Neuronal stem cell (in vitro differentiated cells): Measurements from ENCODE around the gene NPB.

Experiments used
- DNase-seq: peaks from one replicate; pipeline ENCODE4 v3.0.0-alpha.2; 2013; ENCODE audit warnings: low spot score
- H2AFZ ChIP-seq: one replicate; pipeline ENCODE4 v1.6.1; 2013; ENCODE audit warnings: mild to moderate bottlenecking, low read length, inconsistent platforms
- H2AK5ac ChIP-seq: 2 replicates; pipeline ENCODE4 v1.6.1; 2013; ENCODE audit warnings: low read depth, mild to moderate bottlenecking, inconsistent platforms, low read length, moderate library complexity, mixed read lengths
- H2BK120ac ChIP-seq: 2 replicates; pipeline ENCODE4 v1.6.1; 2013; ENCODE audit warnings: low read depth, mild to moderate bottlenecking, inconsistent platforms, low read length, moderate library complexity, mixed read lengths
- H2BK12ac ChIP-seq: one replicate; pipeline ENCODE4 v1.6.1; 2013; ENCODE audit warnings: low read length, inconsistent platforms
- H2BK15ac ChIP-seq: 2 replicates; pipeline ENCODE4 v1.6.1; 2013; ENCODE audit warnings: mild to moderate bottlenecking, low read length, inconsistent platforms, mixed read lengths
- H2BK5ac ChIP-seq: one replicate; pipeline ENCODE4 v1.6.1; 2013; ENCODE audit warnings: inconsistent platforms, mild to moderate bottlenecking, low read length, moderate library complexity
- H3K14ac ChIP-seq: one replicate; pipeline ENCODE4 v1.6.1; 2013; ENCODE audit warnings: low read length, inconsistent platforms
- H3K18ac ChIP-seq: 2 replicates; pipeline ENCODE4 v1.6.1; 2013; ENCODE audit warnings: low read length, inconsistent platforms
- H3K23ac ChIP-seq: 2 replicates; pipeline ENCODE4 v1.6.1; 2013; ENCODE audit warnings: low read depth, mild to moderate bottlenecking, mixed read lengths, low read length, inconsistent platforms; ENCODE audit not compliant: poor library complexity
- H3K27ac ChIP-seq: replicated peaks from 3 replicates; pipeline ENCODE4 v1.5.1; 2013; ENCODE audit warnings: low read length, inconsistent platforms
- H3K27me3 ChIP-seq, 3 experiments: 2 replicates each; pipeline ENCODE4 v1.6.1; 2013; ENCODE audit warnings: low read length in 3 of 3, mild to moderate bottlenecking in 2 of 3, inconsistent platforms in 1 of 3, low read depth in 1 of 3, mixed read lengths in 1 of 3, moderate library complexity in 1 of 3; ENCODE audit not compliant: control insufficient read depth in 3 of 3, insufficient read depth in 3 of 3
- H3K36me3 ChIP-seq, 2 donors: replicated peaks in 1 of 2; 2 replicates each; pipeline ENCODE4 v1.6.1; 2013; ENCODE audit warnings: low read length in 2 of 2; ENCODE audit not compliant: control insufficient read depth in 2 of 2, insufficient read depth in 2 of 2
- H3K4ac ChIP-seq: 2 replicates; pipeline ENCODE4 v1.6.1; 2013; ENCODE audit warnings: inconsistent platforms, mild to moderate bottlenecking, low read length, moderate library complexity
- H3K4me1 ChIP-seq, 2 donors: 1 replicate in 1 of 2; 2 replicates in 1 of 2; pipeline ENCODE4 v1.6.1; 2013; ENCODE audit warnings: low read length in 2 of 2, low read depth in 1 of 2; ENCODE audit not compliant: control insufficient read depth in 2 of 2, insufficient read depth in 1 of 2
- H3K4me2 ChIP-seq: one replicate; pipeline ENCODE4 v1.6.1; 2013; ENCODE audit warnings: mild to moderate bottlenecking, low read length, inconsistent platforms; ENCODE audit not compliant: insufficient read depth, poor library complexity, severe bottlenecking
- H3K4me3 ChIP-seq, 2 donors: 2 replicates each; pipeline ENCODE4 v1.5.1; 2013; ENCODE audit warnings: low read length in 2 of 2, mild to moderate bottlenecking in 2 of 2, inconsistent platforms in 1 of 2, moderate library complexity in 1 of 2
- H3K79me1 ChIP-seq: one replicate; pipeline ENCODE4 v1.6.1; 2013; ENCODE audit warnings: low read depth, mild to moderate bottlenecking, inconsistent platforms, low read length, moderate library complexity
- H3K9ac ChIP-seq: one replicate; pipeline ENCODE4 v1.6.1; 2013; ENCODE audit warnings: mild to moderate bottlenecking, low read depth, low read length, inconsistent platforms; ENCODE audit not compliant: poor library complexity
- H3K9me3 ChIP-seq, 2 donors: replicated peaks in 1 of 2; 2 replicates each; pipeline versions ENCODE3 to v1.6.1; 2013; ENCODE audit warnings: low read length in 2 of 2, mild to moderate bottlenecking in 2 of 2, inconsistent platforms in 1 of 2, low read depth in 1 of 2, mixed read lengths in 1 of 2, moderate library complexity in 1 of 2; ENCODE audit not compliant: control insufficient read depth in 2 of 2, insufficient read depth in 1 of 2
- H4K8ac ChIP-seq: one replicate; pipeline ENCODE4 v1.6.1; 2013; ENCODE audit warnings: low read depth, mild to moderate bottlenecking, inconsistent platforms, low read length, moderate library complexity
- H4K91ac ChIP-seq: one replicate; pipeline ENCODE4 v1.6.1; 2013; ENCODE audit warnings: low read length, low read depth, mild to moderate bottlenecking, inconsistent platforms; ENCODE audit not compliant: poor library complexity
- WGBS, 2 donors: extraction: QIAGEN DNeasy Blood & Tissue Kit; methylation state at CpG; one replicate each; pipeline ENCODE4 v1.1.7; 2013; ENCODE audit warnings: missing lambda C conversion rate in 2 of 2, mixed read lengths in 1 of 2; ENCODE audit not compliant: insufficient read length in 2 of 2, insufficient replicate concordance in 1 of 2; ENCODE audit errors: extremely low coverage in 2 of 2; 5-methylcytosine and 5-hydroxymethylcytosine counted together

The NPB gene

DNA sequence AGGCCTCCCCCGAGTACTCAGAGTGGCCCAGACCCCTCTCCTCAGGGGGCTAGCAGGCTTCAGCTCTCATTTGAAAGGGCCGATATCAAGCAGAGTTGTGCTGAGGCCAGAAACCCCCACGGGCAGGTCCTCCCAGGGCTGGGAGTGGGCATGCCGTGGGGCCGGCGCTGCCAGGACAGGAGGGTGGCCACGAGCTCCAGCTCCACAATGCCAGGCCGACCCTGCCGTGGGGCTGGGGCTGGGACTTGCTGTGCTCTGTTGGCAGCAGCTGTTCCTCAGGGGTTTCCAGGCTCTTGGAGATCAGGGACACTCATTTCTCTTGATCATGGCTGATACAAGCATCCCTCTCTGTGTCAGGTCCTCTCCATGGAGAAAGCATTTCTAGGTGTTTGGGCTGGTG lies 3.2 kb upstream of the NPB start:
- no peak overlapping the region for H3K23ac ChIP-seq
- no peak overlapping the region for H3K9ac ChIP-seq
- no peak overlapping the region for H2AK5ac ChIP-seq
- H3K27ac ChIP-seq = no peak overlapping the region
- no peak overlapping the region for H2AFZ ChIP-seq
- no peak for DNase-seq
- H3K4me3 ChIP-seq = no peak overlapping the region
- H3K14ac ChIP-seq = no peak overlapping the region
- no peak overlapping the region for H4K8ac ChIP-seq
- no peaks in the 10 kb centered on the region for H3K9me3 ChIP-seq
- WGBS, 2 donors = no CpG with 5 or more reads among the region's 9 CpGs
- H2BK120ac ChIP-seq = no peak overlapping the region
- no peak overlapping the region for H2BK12ac ChIP-seq
- no peak overlapping the region for H4K91ac ChIP-seq
- peaks cover 8% of the 10 kb centered on the region for H3K79me1 ChIP-seq
- peak overlapping the region; percentile 6 for H2BK5ac ChIP-seq
- H3K4me2 ChIP-seq = no peak overlapping the region
- H3K4me1 ChIP-seq = peaks cover 0 to 5% of the 10 kb centered on the region in 2 donors
- peaks cover 0 to 25% (median 4%) of the 10 kb centered on the region in 3 experiments for H3K27me3 ChIP-seq
- peaks cover 41 to 80% of the 10 kb centered on the region in 2 donors for H3K36me3 ChIP-seq
- H3K18ac ChIP-seq = no peak overlapping the region
- no peak overlapping the region for H2BK15ac ChIP-seq
- H3K4ac ChIP-seq = no peak overlapping the region

DNA sequence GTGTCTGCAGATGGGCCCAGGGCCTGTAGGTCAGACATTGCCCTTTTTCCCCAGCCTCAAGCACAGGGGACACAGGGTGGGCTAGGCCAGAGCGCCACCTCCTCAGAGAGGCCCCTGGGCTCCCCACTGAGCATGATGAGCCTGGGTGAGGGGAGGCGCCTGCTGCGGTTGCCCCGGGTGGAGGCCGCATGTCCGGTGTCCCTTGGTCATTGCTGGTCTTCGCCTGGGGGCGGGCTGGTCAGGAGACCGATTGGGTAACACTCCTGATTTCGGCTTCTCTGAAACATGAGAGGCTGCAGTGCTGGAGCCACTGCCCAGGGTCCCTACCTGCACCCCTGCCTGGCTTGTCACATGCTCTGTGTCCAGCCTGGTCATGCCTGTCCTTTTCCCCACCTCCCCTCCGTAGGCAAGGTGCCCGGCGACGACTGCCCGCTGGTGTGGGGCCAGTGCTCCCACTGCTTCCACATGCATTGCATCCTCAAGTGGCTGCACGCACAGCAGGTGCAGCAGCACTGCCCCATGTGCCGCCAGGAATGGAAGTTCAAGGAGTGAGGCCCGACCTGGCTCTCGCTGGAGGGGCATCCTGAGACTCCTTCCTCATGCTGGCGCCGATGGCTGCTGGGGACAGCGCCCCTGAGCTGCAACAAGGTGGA lies 2.4 kb upstream of the NPB start:
- Histone ChIP-seq H2BK12ac (no peak overlapping the region), H3K4me1 (peaks cover 0 to 5% of the 10 kb centered on the region in 2 donors), H2BK120ac (no peak overlapping the region), H2BK5ac (peak overlapping the region; percentile 6), H3K27me3 (peaks cover 0 to 25% (median 4%) of the 10 kb centered on the region in 3 experiments), H3K4me2 (no peak overlapping the region), H3K79me1 (peaks cover 5% of the 10 kb centered on the region), H3K27ac (no peak overlapping the region), H2BK15ac (no peak overlapping the region), H2AK5ac (no peak overlapping the region), H4K91ac (no peak overlapping the region), H3K36me3 (peaks cover 39 to 80% of the 10 kb centered on the region in 2 donors), H3K9me3 (no peaks in the 10 kb centered on the region), H3K4me3 (peak overlapping the region in 1 of 2 donors; percentile 49), H3K18ac (no peak overlapping the region), H3K4ac (no peak overlapping the region), H2AFZ (no peak overlapping the region), H3K9ac (peak overlapping the region; percentile 63), H3K23ac (peak overlapping the region; percentile 5), H4K8ac (no peak overlapping the region), H3K14ac (no peak overlapping the region)
- DNase-seq = no peak
- no CpG with 5 or more reads among the region's 22 CpGs for WGBS, 2 donors

DNA sequence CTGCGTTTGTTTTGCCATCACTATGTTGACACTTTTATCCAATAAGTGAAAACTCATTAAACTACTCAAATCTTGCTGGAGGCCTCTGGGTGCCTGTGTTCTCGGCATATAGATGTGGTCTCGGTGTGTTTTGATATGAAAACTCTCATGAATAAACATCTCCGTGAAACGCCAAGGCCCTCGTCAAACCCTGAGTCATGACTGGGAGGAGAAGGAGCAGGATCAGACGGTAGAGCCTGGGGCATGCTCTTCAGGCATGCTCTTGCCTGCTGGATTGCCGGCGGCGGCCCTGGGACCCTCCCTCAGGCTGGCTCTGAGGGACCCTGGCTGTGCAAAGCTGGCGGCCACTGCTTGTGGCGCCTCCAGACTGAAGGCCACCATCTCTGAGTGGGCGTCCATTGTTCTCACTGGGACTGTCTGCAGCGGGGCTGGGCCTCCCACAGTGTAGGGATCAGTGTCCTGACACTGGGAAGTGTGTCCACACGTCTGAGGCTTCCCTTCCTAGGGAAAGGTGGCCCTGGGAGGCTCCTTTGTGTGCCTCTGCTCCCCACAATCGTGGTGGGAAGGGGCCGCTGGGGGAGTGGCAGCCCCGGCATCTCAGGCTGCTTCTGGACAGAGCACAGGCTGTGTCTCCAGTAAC lies 1.7 kb upstream of the NPB start:
- no peak overlapping the region for H3K27ac ChIP-seq
- H2BK120ac ChIP-seq = no peak overlapping the region
- H3K9ac ChIP-seq = no peak overlapping the region
- no peak overlapping the region for H3K4me3 ChIP-seq
- no peak overlapping the region for H3K14ac ChIP-seq
- peaks cover 5% of the 10 kb centered on the region for H3K79me1 ChIP-seq
- H4K91ac ChIP-seq = no peak overlapping the region
- H3K4me2 ChIP-seq = no peak overlapping the region
- H3K9me3 ChIP-seq = no peaks in the 10 kb centered on the region
- no peak overlapping the region for H2AFZ ChIP-seq
- H2BK15ac ChIP-seq = no peak overlapping the region
- no peak for DNase-seq
- H3K18ac ChIP-seq = no peak overlapping the region
- peaks cover 36 to 80% of the 10 kb centered on the region in 2 donors for H3K36me3 ChIP-seq
- no peak overlapping the region for H2BK12ac ChIP-seq
- no peak overlapping the region for H4K8ac ChIP-seq
- H3K4ac ChIP-seq = no peak overlapping the region
- no CpG with 5 or more reads among the region's 18 CpGs for WGBS, 2 donors
- H2AK5ac ChIP-seq = no peak overlapping the region
- peaks cover 0 to 5% of the 10 kb centered on the region in 2 donors for H3K4me1 ChIP-seq
- H2BK5ac ChIP-seq = no peak overlapping the region
- H3K27me3 ChIP-seq = peaks cover 0 to 25% (median 4%) of the 10 kb centered on the region in 3 experiments
- no peak overlapping the region for H3K23ac ChIP-seq
